K562 (cell line): ENCODE results near the gene RDH16. TPM values are rescaled to one million over a fixed set of nuclear protein-coding genes. Genes with fewer than 3 reads are reported as not detected.
"Not testable (repeated sequence)": the region's sequence is repeated elsewhere in the genome, so short reads cannot be mapped to it uniquely, and the experiment has no call there.

Experiments used
- ATAC-seq: fragments of 200-7000 bp; cut with Tn5 transposase; 3 replicates; pipeline ENCODE4 v1.9.1; 2020; ENCODE audit warnings: moderate library complexity
- BruUV-seq: library from RNA; stranded (reverse); fragments of 400-500 nt; replicated peaks from 2 replicates; lab custom pipeline; 2021; lab: Mats Ljungman, UMichigan
- CTCF ChIA-PET: fragments of 300-600 bp; formaldehyde crosslinking; extraction: SDS; loops from one replicate; lab custom pipeline; 2021; ENCODE audit warnings: low intra/inter-chr PET ratio; lab: Yijun Ruan, JAX
- POLR2A ChIA-PET: fragments of 300-600, 350-650 bp; sonication (Branson Sonifier 250); formaldehyde crosslinking; extraction: SDS; loops from one replicate; lab custom pipeline; 2021; ENCODE audit warnings: antibody characterized with exemption, inconsistent platforms; lab: Yijun Ruan, JAX
- DNase-seq, 4 experiments: peaks; one replicate each; pipeline versions ENCODE4 v3.0.0 to v3.0.0-alpha.2; 2011 to 2018; ENCODE audit warnings: low spot score in 3 of 4, mixed read lengths in 3 of 4; ENCODE audit errors: extremely low read depth in 1 of 4
- FAIRE-seq: peaks from 2 replicates; lab custom pipeline; 2011; peaks lifted over from hg19 to GRCh38; lab: Jason Lieb, UNC
- H2AFZ ChIP-seq: 2 replicates; pipeline ENCODE4 v1.6.0; 2011; ENCODE audit warnings: low read depth, low read length, control low read depth, inconsistent platforms
- H3K27ac ChIP-seq: fragments of 200-600 bp; 3 replicates; pipeline ENCODE4 v1.8.0; 2011; ENCODE audit warnings: low read depth, mild to moderate bottlenecking, control low read depth, inconsistent platforms, low read length, moderate library complexity, mixed read lengths; ENCODE audit errors: extremely low read depth
- H3K27me3 ChIP-seq, 2 experiments: fragments of 300-600 bp in 1 of 2; 2 replicates in 1 of 2; 3 replicates in 1 of 2; pipeline versions ENCODE4 v1.6.0 to v1.8.0; 2011; ENCODE audit warnings: inconsistent platforms in 2 of 2, low read length in 2 of 2, mild to moderate bottlenecking in 1 of 2, mixed read lengths in 1 of 2, moderate library complexity in 1 of 2; ENCODE audit not compliant: control insufficient read depth in 2 of 2, insufficient read depth in 2 of 2
- H3K36me3 ChIP-seq: fragments of 300-600 bp; 3 replicates; pipeline ENCODE4 v1.8.0; 2011; ENCODE audit warnings: mild to moderate bottlenecking, low read length, inconsistent platforms; ENCODE audit not compliant: control insufficient read depth, insufficient read depth
- H3K4me1 ChIP-seq, 2 experiments: fragments of 200-600 bp in 1 of 2; replicated peaks in 1 of 2; 2 replicates in 1 of 2; 3 replicates in 1 of 2; pipeline versions ENCODE4 v1.5.1 to v1.8.0; 2011; ENCODE audit warnings: inconsistent platforms in 2 of 2, low read length in 2 of 2, mild to moderate bottlenecking in 1 of 2, mixed read lengths in 1 of 2, moderate library complexity in 1 of 2; ENCODE audit not compliant: control insufficient read depth in 2 of 2, insufficient read depth in 2 of 2
- H3K4me2 ChIP-seq: 2 replicates; pipeline ENCODE4 v1.6.1; 2011; ENCODE audit warnings: low read length, control low read depth, inconsistent platforms, mixed read lengths; ENCODE audit not compliant: insufficient read depth
- H3K4me3 ChIP-seq: fragments of 200-600 bp; sonication (generic), shearing (Covaris generic); 2 replicates; pipeline ENCODE4 v1.5.1; 2016; ENCODE audit warnings: control low read depth, inconsistent platforms
- H3K79me2 ChIP-seq: fragments of 200-600 bp; 3 replicates; pipeline ENCODE4 v1.8.0; 2011; ENCODE audit warnings: low read length, inconsistent platforms; ENCODE audit not compliant: control insufficient read depth, insufficient read depth
- H3K9ac ChIP-seq, 2 experiments: 2 replicates each; pipeline versions ENCODE4 v1.6.0 to v1.6.1; 2011; ENCODE audit warnings: low read depth in 2 of 2, low read length in 2 of 2, control low read depth in 1 of 2, inconsistent platforms in 1 of 2, mild to moderate bottlenecking in 1 of 2, mixed read lengths in 1 of 2; ENCODE audit not compliant: insufficient read depth in 1 of 2
- H3K9me1 ChIP-seq: one replicate; pipeline ENCODE4 v1.6.0; 2011; ENCODE audit warnings: inconsistent platforms, mild to moderate bottlenecking, low read length, moderate library complexity; ENCODE audit not compliant: control insufficient read depth, insufficient read depth
- H3K9me3 ChIP-seq: replicated peaks from 2 replicates; pipeline ENCODE4 v1.5.1; 2011; ENCODE audit warnings: low read depth, low read length, inconsistent platforms; ENCODE audit not compliant: control insufficient read depth, insufficient read depth
- H4K20me1 ChIP-seq: replicated peaks from 2 replicates; pipeline ENCODE4 v1.6.1; 2011; ENCODE audit warnings: low read length, inconsistent platforms, mixed read lengths; ENCODE audit not compliant: control insufficient read depth, insufficient read depth
- ATF7 ChIP-seq: fragments of 450-650 bp; IDR thresholded peaks from 2 replicates; pipeline ENCODE4 v1.7.1; 2014; ENCODE audit warnings: mild to moderate bottlenecking, moderate library complexity
- CTBP1 ChIP-seq: fragments of 450-650 bp; IDR thresholded peaks from 2 replicates; pipeline ENCODE4 v1.6.1; 2016; ENCODE audit warnings: borderline replicate concordance
- FOSL1 ChIP-seq: fragments of 200-800 bp; sonication (Bioruptor generic); conservative IDR thresholded peaks from 2 replicates; pipeline ENCODE4 v1.6.1; 2016; ENCODE audit warnings: missing genetic modification characterization, missing compliant biosample characterization
- JUND ChIP-seq, 2 experiments: IDR thresholded peaks; 2 replicates in 1 of 2; 3 replicates in 1 of 2; pipeline ENCODE4 v1.6.1; 2011; ENCODE audit warnings: borderline replicate concordance in 2 of 2, low read depth in 2 of 2, low read length in 2 of 2, improper control_type of control experiment in 1 of 2, missing biosample characterization in 1 of 2, missing genetic modification characterization in 1 of 2, missing genetic modification reagents in 1 of 2
- SMARCA4 ChIP-seq: fragments of 450-650 bp; IDR thresholded peaks from 2 replicates; pipeline ENCODE4 v1.6.1; 2016
- SMARCE1 ChIP-seq: fragments of 450-650 bp; IDR thresholded peaks from 2 replicates; pipeline ENCODE4 v1.7.1; 2016; ENCODE audit warnings: mild to moderate bottlenecking
- WGBS: fragments of 100-300 bp; shearing (Covaris generic); methylation state at CpG from one replicate; pipeline ENCODE4 v1.1.6; 2016; ENCODE audit warnings: low coverage, mixed read lengths; ENCODE audit not compliant: insufficient coverage; ENCODE audit errors: missing lambda C conversion rate; 5-methylcytosine and 5-hydroxymethylcytosine counted together
- in situ Hi-C: fragments of 300-500 bp; cut with MboI; formaldehyde crosslinking; loops from 4 replicates; pipeline ENCODE4 v1.15.0; 2018; ENCODE audit warnings: inconsistent platforms, mixed read lengths
- intact Hi-C: fragments of 100-400 bp; cut with micrococcal nuclease; formaldehyde crosslinking; loops from 2 replicates; pipeline ENCODE4 v1.14.2; 2022
- polyA plus RNA-seq, 8 experiments: library from polyadenylated mRNA; depleted of rRNA in 4 of 8; stranded (reverse) in 5 of 8; unstranded in 3 of 8; fragments of >200 nt; fragmentation: Nextera tagmentation in 2 of 8; fragmentation: Illumina TruSeq in 1 of 8; extraction: Ambion mirVana in 2 of 8; extraction: Trizol in 1 of 8; gene quantifications; 2 replicates each; pipeline versions ENCODE4 v1.2.1 to v1.2.3, GENCODE V29; 2011 to 2014; ENCODE audit warnings: inconsistent platforms in 1 of 8, missing spikeins in 1 of 8
- total RNA-seq, 7 experiments: library from RNA; depleted of rRNA in 6 of 7; stranded (reverse); fragments of >200 nt in 6 of 7; fragmentation: Illumina TruSeq in 2 of 7; extraction: Trizol in 2 of 7; gene quantifications; 2 replicates each; pipeline versions ENCODE4 v1.2.1 to v1.2.3, GENCODE V29; 2011 to 2021; ENCODE audit warnings: low replicate concordance in 1 of 7
- TF ChIP-seq, protein P1 (sequence below), 2 experiments: fragments of 450-650 bp in 1 of 2; sonication (generic) in 1 of 2; formaldehyde crosslinking in 1 of 2; IDR thresholded peaks in 1 of 2; conservative IDR thresholded peaks in 1 of 2; 2 replicates each; pipeline versions ENCODE4 v1.6.1 to v1.8.1; 2016 to 2023; ENCODE audit warnings: mild to moderate bottlenecking in 2 of 2, moderate library complexity in 2 of 2, inconsistent platforms in 1 of 2, missing genetic modification reagents in 1 of 2

The RDH16 gene
- total and polyA plus RNA-seq, 9 of the 15 experiments (the other 6 are each of a cell fraction or from before 2014, with no cell fraction given), result 0.11 to 0.52 (median 0.22) TPM; not detected in 1

- H4K20me1 ChIP-seq; H2AFZ ChIP-seq; H3K4me3 ChIP-seq; H3K9ac ChIP-seq; H3K27me3 ChIP-seq; H3K4me2 ChIP-seq; H3K36me3 ChIP-seq; H3K9me3 ChIP-seq; H3K79me2 ChIP-seq; H3K27ac ChIP-seq; BruUV-seq; H3K9me1 ChIP-seq; CTCF ChIA-PET; TF ChIP-seq JUND (tag; IDR thresholded peaks at IDR 0.05; ENCODE audit: borderline replicate concordance, low read depth, low read length): not testable (repeated sequence)
- intact Hi-C loops, result loop anchor here (5.0 kb wide), 2 partner anchors 53 to 228 kb away; partner anchors contain the start of gene SDR9C7
- POLR2A ChIA-PET, result interaction anchor here (0.6 kb wide), 1 partner anchor 11 kb away, joined by 3 read pairs; no protein-coding TSS in a partner anchor
- DNase-seq (peak; percentile 6 to 42 (median 9)), FAIRE-seq (peak; percentile 85), ATAC-seq (peak; percentile 16; the same call in 2 of the 3 replicates)
- in situ Hi-C loops, result loop anchor here (5.0 kb wide), 1 partner anchor 38 kb away; no protein-coding TSS in a partner anchor
- peak; percentile 25; the same call in 1 of the 2 replicates for TF ChIP-seq JUND (IDR thresholded peaks at IDR 0.05; ENCODE audit: borderline replicate concordance, low read depth, low read length)
- peak; percentile 36; the same call in 1 of the 2 replicates for TF ChIP-seq ATF7
- TF ChIP-seq, protein P1, sequence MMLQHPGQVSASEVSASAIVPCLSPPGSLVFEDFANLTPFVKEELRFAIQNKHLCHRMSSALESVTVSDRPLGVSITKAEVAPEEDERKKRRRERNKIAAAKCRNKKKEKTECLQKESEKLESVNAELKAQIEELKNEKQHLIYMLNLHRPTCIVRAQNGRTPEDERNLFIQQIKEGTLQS (IDR thresholded peaks at IDR 0.05), result peak; percentile 87
- TF ChIP-seq, protein P1 (CRISPR knock-in tag; conservative IDR thresholded peaks at IDR 0.05), result not testable (repeated sequence)
- TF ChIP-seq FOSL1 (tag), result peak; percentile 78
- peak; percentile 49; the same call in 1 of the 2 replicates for TF ChIP-seq CTBP1
- TF ChIP-seq SMARCA4, result peak; percentile 16; the same call in 1 of the 2 replicates
- TF ChIP-seq SMARCE1, result peak; percentile 57
- H3K4me1 ChIP-seq, result peaks cover 13 to 36% of the 10 kb centered on the region in 2 experiments
- 19% methylated on average over 4 of the region's 6 CpGs for WGBS
Measured at GRCh38 chr12:56985714-56986113, 28.3 kb upstream of the RDH16 start.
